HCT116 (cell line): ENCODE measurements around the gene CHST5. TPM values are rescaled to one million over a fixed set of nuclear protein-coding genes. Genes with fewer than 3 reads are reported as not detected.

Experiments used
- ATAC-seq: fragments of 200-7000 bp; cut with Tn5 transposase; 2 replicates; pipeline ENCODE4 v1.9.1; 2020; ENCODE audit warnings: mild to moderate bottlenecking, moderate library complexity
- BruUV-seq: library from RNA; stranded (reverse); fragments of 400-500 nt; replicated peaks from 2 replicates; lab custom pipeline; 2021; lab: Mats Ljungman, UMichigan
- CTCF ChIA-PET: fragments of 300-600 bp; sonication (Branson Sonifier 250); formaldehyde crosslinking; loops from one replicate; lab custom pipeline; 2021; ENCODE audit warnings: antibody characterized with exemption; lab: Charles Lee
- POLR2A ChIA-PET: fragments of 300-600, 350-600 bp; sonication (Branson Sonifier 250); formaldehyde crosslinking; loops from one replicate; lab custom pipeline; 2021; ENCODE audit warnings: antibody characterized with exemption; lab: Charles Lee
- RAD21 ChIA-PET, 2 experiments: fragments of 300-600 bp; sonication (Branson Sonifier 250); formaldehyde crosslinking; loops; one replicate each; lab custom pipeline; 2023; ENCODE audit warnings: low total read pairs in 2 of 2; ENCODE audit not compliant: uncharacterized antibody in 2 of 2, unreplicated experiment in 2 of 2, low non-redundant PET in 1 of 2; lab: Charles Lee
- DNase-seq: peaks from one replicate; pipeline ENCODE4 v3.0.0-alpha.2; 2010; ENCODE audit warnings: low read depth, low spot score
- H2AFZ ChIP-seq: fragments of 200-600 bp; shearing (Covaris generic), sonication (generic); 2 replicates; pipeline ENCODE4 v1.6.1; 2017; ENCODE audit warnings: low read depth, mixed run types, mixed read lengths, antibody characterized with exemption, low read length; ENCODE audit not compliant: poor library complexity, severe bottlenecking
- H3K27ac ChIP-seq: 2 replicates; pipeline ENCODE4 v1.5.1; 2012; ENCODE audit warnings: low read depth, low read length
- H3K27me3 ChIP-seq: fragments of 200-600 bp; sonication (generic); 2 replicates; pipeline ENCODE4 v1.6.1; 2016; ENCODE audit warnings: mixed run types, low read length, mixed read lengths; ENCODE audit not compliant: insufficient read depth
- H3K36me3 ChIP-seq, 2 experiments: fragments of 200-500 bp in 1 of 2; fragments of 200-600 bp in 1 of 2; sonication (Bioruptor generic) in 1 of 2; sonication (generic) in 1 of 2; 2 replicates each; pipeline versions ENCODE4 v1.5.1 to v1.6.1; 2014 to 2016; ENCODE audit warnings: low read length in 2 of 2, inconsistent platforms in 1 of 2, mixed read lengths in 1 of 2, mixed run types in 1 of 2; ENCODE audit not compliant: insufficient read depth in 2 of 2, control insufficient read depth in 1 of 2
- H3K4me1 ChIP-seq, 2 experiments: fragments of 200-600 bp in 1 of 2; sonication (generic) in 1 of 2; 2 replicates each; pipeline versions ENCODE4 v1.5.1 to v1.6.1; 2012 to 2017; ENCODE audit warnings: low read length in 2 of 2, inconsistent platforms in 1 of 2, mild to moderate bottlenecking in 1 of 2, mixed read lengths in 1 of 2, mixed run types in 1 of 2, moderate library complexity in 1 of 2; ENCODE audit not compliant: insufficient read depth in 2 of 2, control insufficient read depth in 1 of 2
- H3K4me2 ChIP-seq: fragments of 200-600 bp; sonication (generic); 2 replicates; pipeline ENCODE4 v1.6.1; 2017; ENCODE audit warnings: mixed run types, low read length, mixed read lengths
- H3K4me3 ChIP-seq, 2 experiments: fragments of 200-600 bp in 1 of 2; sonication (generic) in 1 of 2; replicated peaks in 1 of 2; 2 replicates each; pipeline ENCODE4 v1.5.1; 2011 to 2016; ENCODE audit warnings: low read length in 2 of 2, control low read depth in 1 of 2, low read depth in 1 of 2, mild to moderate bottlenecking in 1 of 2, mixed read lengths in 1 of 2, mixed run types in 1 of 2
- H3K79me2 ChIP-seq: fragments of 200-600 bp; sonication (generic); 2 replicates; pipeline ENCODE4 v1.6.1; 2017; ENCODE audit warnings: mild to moderate bottlenecking, mixed run types, low read length, moderate library complexity, mixed read lengths; ENCODE audit not compliant: insufficient read depth
- H3K9ac ChIP-seq: fragments of 200-600 bp; sonication (generic); 2 replicates; pipeline ENCODE4 v1.6.1; 2016; ENCODE audit warnings: low read length, mixed read lengths
- H3K9me2 ChIP-seq: fragments of 200-600 bp; sonication (generic), shearing (Covaris generic); 2 replicates; pipeline ENCODE4 v1.6.1; 2017; ENCODE audit warnings: mixed run types, mild to moderate bottlenecking, moderate library complexity; ENCODE audit not compliant: insufficient read depth
- H3K9me3 ChIP-seq, 2 experiments: fragments of 200-500 bp in 1 of 2; fragments of 200-600 bp in 1 of 2; sonication (Bioruptor generic) in 1 of 2; sonication (generic) in 1 of 2; 2 replicates each; pipeline ENCODE4 v1.6.1; 2014 to 2017; ENCODE audit warnings: low read length in 2 of 2, mixed read lengths in 2 of 2, inconsistent platforms in 1 of 2, low read depth in 1 of 2, mild to moderate bottlenecking in 1 of 2, mixed run types in 1 of 2, moderate library complexity in 1 of 2; ENCODE audit not compliant: control insufficient read depth in 1 of 2, insufficient read depth in 1 of 2
- H4K20me1 ChIP-seq: fragments of 200-600 bp; sonication (generic), shearing (Covaris generic); 2 replicates; pipeline ENCODE4 v1.6.1; 2017; ENCODE audit warnings: mixed run types, mild to moderate bottlenecking, moderate library complexity; ENCODE audit not compliant: insufficient read depth
- CBX3 ChIP-seq: IDR thresholded peaks from 2 replicates; pipeline ENCODE4 v1.6.1; 2012; ENCODE audit warnings: low read depth
- CEBPB ChIP-seq: IDR thresholded peaks from 2 replicates; pipeline ENCODE4 v1.6.1; 2012; ENCODE audit warnings: low read depth
- EGR1 ChIP-seq: IDR thresholded peaks from 2 replicates; pipeline ENCODE4 v1.6.1; 2012; ENCODE audit warnings: low read depth
- ELF1 ChIP-seq: IDR thresholded peaks from 2 replicates; pipeline ENCODE4 v1.6.1; 2012; ENCODE audit warnings: low read depth, borderline replicate concordance
- EZH2 ChIP-seq: fragments of 200-600 bp; sonication (generic); IDR thresholded peaks from 2 replicates; pipeline ENCODE4 v1.6.1; 2017; ENCODE audit warnings: antibody characterized with exemption, mixed run types
- FOSL1 ChIP-seq: IDR thresholded peaks from 2 replicates; pipeline ENCODE4 v1.6.1; 2012; ENCODE audit warnings: low read depth
- POLR2A ChIP-seq: IDR thresholded peaks from 2 replicates; pipeline ENCODE4 v1.7.0; 2011; ENCODE audit warnings: borderline replicate concordance; ENCODE audit not compliant: insufficient read depth, insufficient read length; ENCODE audit errors: extremely low read depth
- POLR2AphosphoS5 ChIP-seq: IDR thresholded peaks from 2 replicates; pipeline ENCODE4 v1.6.1; 2011; ENCODE audit warnings: mild to moderate bottlenecking, low read depth, low read length, moderate library complexity
- RAD21 ChIP-seq: IDR thresholded peaks from 2 replicates; pipeline ENCODE4 v1.6.1; 2012; ENCODE audit warnings: low read depth, mild to moderate bottlenecking
- SIN3A ChIP-seq: IDR thresholded peaks from 2 replicates; pipeline ENCODE4 v1.6.1; 2012; ENCODE audit warnings: low read depth
- SRF ChIP-seq: IDR thresholded peaks from 2 replicates; pipeline ENCODE4 v1.6.1; 2012; ENCODE audit warnings: low read depth
- TCF7L2 ChIP-seq: IDR thresholded peaks from 2 replicates; pipeline ENCODE4 v1.7.0; 2011; ENCODE audit warnings: borderline replicate concordance, inconsistent platforms; ENCODE audit not compliant: insufficient read depth, insufficient read length; ENCODE audit errors: extremely low read depth
- ZFX ChIP-seq: fragments of 450-650 bp; IDR thresholded peaks from 2 replicates; pipeline ENCODE4 v1.6.1; 2017
- ZNF274 ChIP-seq: fragments of 200-500 bp; sonication (Bioruptor generic); IDR thresholded peaks from 2 replicates; pipeline ENCODE4 v1.6.1; 2014; ENCODE audit warnings: mild to moderate bottlenecking, low read depth, low read length, inconsistent platforms
- intact Hi-C: fragments of 100-400 bp; cut with micrococcal nuclease; formaldehyde crosslinking; loops from 2 replicates; pipeline ENCODE4 v1.10.0; 2022
- total RNA-seq: library from RNA; stranded (reverse); gene quantifications from one replicate; pipeline ENCODE4 v1.2.1, GENCODE V29; 2021; ENCODE audit not compliant: unreplicated experiment
- TF ChIP-seq, protein P1 (sequence below): IDR thresholded peaks from 2 replicates; pipeline ENCODE4 v1.6.1; 2011; ENCODE audit warnings: mild to moderate bottlenecking, low read length, moderate library complexity; ENCODE audit not compliant: insufficient replicate concordance; ENCODE audit errors: extremely low read depth
- TF ChIP-seq, protein P2 (sequence below), 3 experiments: fragments of 200-600 bp in 1 of 3; sonication (generic) in 1 of 3; IDR thresholded peaks in 2 of 3; conservative IDR thresholded peaks in 1 of 3; 2 replicates each; pipeline ENCODE4 v1.5.1; 2012 to 2017; ENCODE audit warnings: low read depth in 2 of 3, low read length in 2 of 3, antibody characterized with exemption in 1 of 3, borderline replicate concordance in 1 of 3, control low read depth in 1 of 3, mild to moderate bottlenecking in 1 of 3, mixed read lengths in 1 of 3, mixed run types in 1 of 3, moderate library complexity in 1 of 3; ENCODE audit not compliant: insufficient read depth in 1 of 3
- TF ChIP-seq, protein P3 (sequence below): IDR thresholded peaks from 2 replicates; pipeline ENCODE4 v1.6.1; 2012

Gene CHST5
- total RNA-seq, 1 experiment from 2014 or later = 0.32 TPM

DNA sequence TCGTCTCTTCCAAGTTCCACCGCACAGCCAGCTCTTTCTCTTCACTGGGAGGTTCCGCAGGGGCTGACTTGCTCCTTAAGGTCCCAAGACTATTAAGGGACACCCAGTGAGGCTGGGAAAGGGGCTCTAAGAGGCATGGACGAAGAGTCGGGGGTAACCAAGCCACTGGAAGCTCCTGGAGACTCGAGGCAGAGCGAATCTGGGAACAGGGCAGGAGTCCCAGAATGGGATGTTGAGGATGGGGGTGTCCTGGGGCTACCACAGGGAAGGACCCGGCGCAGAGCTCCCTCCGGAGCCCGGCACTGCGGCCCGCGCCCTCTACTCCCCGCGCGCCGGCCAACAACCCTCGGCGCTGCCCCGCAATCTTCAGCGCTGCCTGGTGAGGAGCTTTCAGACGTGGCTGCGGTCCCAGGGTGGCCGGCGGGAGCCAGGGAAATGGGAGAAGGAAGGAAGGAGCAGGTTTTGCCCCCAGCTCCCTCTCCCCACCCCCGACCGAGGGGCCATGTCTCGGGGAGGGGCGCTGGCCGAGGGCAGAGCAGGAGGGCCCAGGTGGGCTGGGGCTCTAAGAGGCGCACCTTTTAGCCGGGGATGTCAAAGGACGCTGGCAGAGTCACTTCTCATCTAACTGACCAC, 581 bp downstream of the CHST5 start:
- Histone ChIP-seq H3K36me3 (no peaks in the 10 kb centered on the region), H3K27me3 (no peaks in the 10 kb centered on the region), H3K4me2 (no peak overlapping the region), H3K9me3 (no peaks in the 10 kb centered on the region), H2AFZ (no peak overlapping the region), H3K4me3 (no peak overlapping the region), H3K4me1 (no peaks in the 10 kb centered on the region), H3K9me2 (no peaks in the 10 kb centered on the region), H4K20me1 (no peaks in the 10 kb centered on the region), H3K27ac (no peak overlapping the region), H3K9ac (no peak overlapping the region), H3K79me2 (no peaks in the 10 kb centered on the region)
- intact Hi-C loops = no loop called here
- CTCF ChIA-PET = interaction anchor here (0.7 to 3.3 kb wide), 3 partner anchors 15 to 18 kb away, joined by 3 to 13 read pairs (median 11); no protein-coding TSS in a partner anchor
- TF ChIP-seq FOSL1 = no peak
- no peak for TF ChIP-seq CBX3
- TF ChIP-seq, protein P1, sequence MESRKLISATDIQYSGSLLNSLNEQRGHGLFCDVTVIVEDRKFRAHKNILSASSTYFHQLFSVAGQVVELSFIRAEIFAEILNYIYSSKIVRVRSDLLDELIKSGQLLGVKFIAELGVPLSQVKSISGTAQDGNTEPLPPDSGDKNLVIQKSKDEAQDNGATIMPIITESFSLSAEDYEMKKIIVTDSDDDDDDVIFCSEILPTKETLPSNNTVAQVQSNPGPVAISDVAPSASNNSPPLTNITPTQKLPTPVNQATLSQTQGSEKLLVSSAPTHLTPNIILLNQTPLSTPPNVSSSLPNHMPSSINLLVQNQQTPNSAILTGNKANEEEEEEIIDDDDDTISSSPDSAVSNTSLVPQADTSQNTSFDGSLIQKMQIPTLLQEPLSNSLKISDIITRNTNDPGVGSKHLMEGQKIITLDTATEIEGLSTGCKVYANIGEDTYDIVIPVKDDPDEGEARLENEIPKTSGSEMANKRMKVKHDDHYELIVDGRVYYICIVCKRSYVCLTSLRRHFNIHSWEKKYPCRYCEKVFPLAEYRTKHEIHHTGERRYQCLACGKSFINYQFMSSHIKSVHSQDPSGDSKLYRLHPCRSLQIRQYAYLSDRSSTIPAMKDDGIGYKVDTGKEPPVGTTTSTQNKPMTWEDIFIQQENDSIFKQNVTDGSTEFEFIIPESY = no peak
- no peak for TF ChIP-seq EGR1
- TF ChIP-seq POLR2A = no peak
- TF ChIP-seq ZNF274 = no peak
- no peak for TF ChIP-seq ZFX
- no peak for TF ChIP-seq SRF
- TF ChIP-seq, protein P2, sequence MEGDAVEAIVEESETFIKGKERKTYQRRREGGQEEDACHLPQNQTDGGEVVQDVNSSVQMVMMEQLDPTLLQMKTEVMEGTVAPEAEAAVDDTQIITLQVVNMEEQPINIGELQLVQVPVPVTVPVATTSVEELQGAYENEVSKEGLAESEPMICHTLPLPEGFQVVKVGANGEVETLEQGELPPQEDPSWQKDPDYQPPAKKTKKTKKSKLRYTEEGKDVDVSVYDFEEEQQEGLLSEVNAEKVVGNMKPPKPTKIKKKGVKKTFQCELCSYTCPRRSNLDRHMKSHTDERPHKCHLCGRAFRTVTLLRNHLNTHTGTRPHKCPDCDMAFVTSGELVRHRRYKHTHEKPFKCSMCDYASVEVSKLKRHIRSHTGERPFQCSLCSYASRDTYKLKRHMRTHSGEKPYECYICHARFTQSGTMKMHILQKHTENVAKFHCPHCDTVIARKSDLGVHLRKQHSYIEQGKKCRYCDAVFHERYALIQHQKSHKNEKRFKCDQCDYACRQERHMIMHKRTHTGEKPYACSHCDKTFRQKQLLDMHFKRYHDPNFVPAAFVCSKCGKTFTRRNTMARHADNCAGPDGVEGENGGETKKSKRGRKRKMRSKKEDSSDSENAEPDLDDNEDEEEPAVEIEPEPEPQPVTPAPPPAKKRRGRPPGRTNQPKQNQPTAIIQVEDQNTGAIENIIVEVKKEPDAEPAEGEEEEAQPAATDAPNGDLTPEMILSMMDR (IDR thresholded peaks at IDR 0.05 in 2 of 3, conservative IDR thresholded peaks at IDR 0.05 in 1 of 3; ENCODE audit: borderline replicate concordance in 1 of 3, insufficient read depth in 1 of 3, low read depth in 2 of 3, low read length in 2 of 3) = no peak
- no peak for TF ChIP-seq EZH2
- no peak for TF ChIP-seq ELF1
- no peak for TF ChIP-seq RAD21
- TF ChIP-seq SIN3A = no peak
- TF ChIP-seq, protein P3, sequence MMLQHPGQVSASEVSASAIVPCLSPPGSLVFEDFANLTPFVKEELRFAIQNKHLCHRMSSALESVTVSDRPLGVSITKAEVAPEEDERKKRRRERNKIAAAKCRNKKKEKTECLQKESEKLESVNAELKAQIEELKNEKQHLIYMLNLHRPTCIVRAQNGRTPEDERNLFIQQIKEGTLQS = no peak
- no peak for TF ChIP-seq POLR2AphosphoS5
- no peak for TF ChIP-seq TCF7L2
- TF ChIP-seq CEBPB = no peak
- no peak for ATAC-seq
- DNase-seq = no peak
- POLR2A ChIA-PET = no interaction called here
- RAD21 ChIA-PET = no interaction called here
- no TSS peak for BruUV-seq
